A549 (cell line): Measurements from ENCODE around the gene CGREF1.

Experiments
- CBX8 ChIP-seq: fragments of 200-600 bp; sonication (generic); IDR thresholded peaks from 2 replicates; pipeline ENCODE4 v1.6.1; 2016
- CHD2 ChIP-seq: fragments of 150-350 bp; IDR thresholded peaks from 2 replicates; pipeline ENCODE4 v1.6.1; 2014; ENCODE audit warnings: low read length; ENCODE audit not compliant: partially characterized antibody
- CTCF ChIP-seq: fragments of >200 bp; sonication (Bioruptor Twin); formaldehyde crosslinking; IDR thresholded peaks from 3 replicates; pipeline ENCODE4 v1.5.1; 2016
- EP300 ChIP-seq, 2 experiments: fragments of >200 bp; sonication (Bioruptor Twin); formaldehyde crosslinking; IDR thresholded peaks; 2 replicates in 1 of 2; 3 replicates in 1 of 2; pipeline ENCODE4 v1.6.1; 2016 to 2017
- ESRRA ChIP-seq: fragments of 150-350 bp; IDR thresholded peaks from 2 replicates; pipeline ENCODE4 v1.6.1; 2014; ENCODE audit warnings: mild to moderate bottlenecking, low read length, borderline replicate concordance
- FOSL2 ChIP-seq, 2 experiments: fragments of 450-650 bp in 1 of 2; fragments of >200 bp in 1 of 2; sonication (Bioruptor Twin) in 1 of 2; formaldehyde crosslinking; IDR thresholded peaks; 2 replicates each; pipeline versions ENCODE4 v1.5.0 to v1.6.1; 2016 to 2020; ENCODE audit warnings: mild to moderate bottlenecking in 1 of 2, moderate library complexity in 1 of 2
- KDM1A ChIP-seq: fragments of 200-600 bp; sonication (generic); IDR thresholded peaks from 2 replicates; pipeline ENCODE4 v1.6.1; 2016; ENCODE audit warnings: low read depth, mild to moderate bottlenecking
- MAFK ChIP-seq: fragments of 450-650 bp; IDR thresholded peaks from 2 replicates; pipeline ENCODE4 v1.6.1; 2014; ENCODE audit not compliant: partially characterized antibody
- POLR2A ChIP-seq: IDR thresholded peaks from 2 replicates; pipeline ENCODE4 v1.6.1; 2012; ENCODE audit warnings: mild to moderate bottlenecking, low read length
- REST ChIP-seq: fragments of 200-600 bp; sonication (generic); IDR thresholded peaks from 2 replicates; pipeline ENCODE4 v1.6.1; 2016; ENCODE audit warnings: antibody characterized with exemption, mild to moderate bottlenecking, moderate library complexity
- RNF2 ChIP-seq: fragments of 200-600 bp; sonication (generic); IDR thresholded peaks from 2 replicates; pipeline ENCODE4 v1.6.1; 2016; ENCODE audit warnings: low read depth, mild to moderate bottlenecking, antibody characterized with exemption, moderate library complexity, borderline replicate concordance
- SMC3 ChIP-seq: fragments of >200 bp; sonication (Bioruptor Twin); formaldehyde crosslinking; IDR thresholded peaks from 3 replicates; pipeline ENCODE4 v1.6.1; 2018; ENCODE audit warnings: inconsistent platforms
- TFCP2L1 ChIP-seq: fragments of 250-450 bp; sonication (Bioruptor Pico); IDR thresholded peaks from 2 replicates; pipeline ENCODE4 v1.5.0; 2021; ENCODE audit warnings: mild to moderate bottlenecking
- ZC3H11A ChIP-seq: fragments of 450-650 bp; IDR thresholded peaks from 2 replicates; pipeline ENCODE4 v1.6.1; 2014; ENCODE audit warnings: antibody characterized with exemption, mild to moderate bottlenecking

- TF ChIP-seq CTCF, result no peak
- no peak for TF ChIP-seq SMC3
- TF ChIP-seq CHD2, result no peak
- TF ChIP-seq FOSL2 (IDR thresholded peaks at IDR 0.05), result no peak
- TF ChIP-seq FOSL2 (CRISPR knock-in tag; IDR thresholded peaks at IDR 0.05), result no peak
- TF ChIP-seq MAFK, result no peak
- TF ChIP-seq RNF2, result no peak
- no peak for TF ChIP-seq POLR2A
- TF ChIP-seq KDM1A, result no peak
- TF ChIP-seq CBX8, result no peak
- TF ChIP-seq REST, result no peak
- no peak for TF ChIP-seq EP300 (IDR thresholded peaks at IDR 0.05)
- TF ChIP-seq ESRRA, result no peak
- TF ChIP-seq ZC3H11A, result no peak
- no peak for TF ChIP-seq TFCP2L1
These were observed 9.1 kb upstream of the CGREF1 start for GRCh38 chr2:27127883-27128667.
